Ovary (tissue), 9 donors: Measurements from ENCODE around the gene COL23A1. TPM values are rescaled to one million over a fixed set of nuclear protein-coding genes. Genes with fewer than 3 reads are reported as not detected.

Experiments used
- DNase-seq, 5 donors: peaks; one replicate each; pipeline ENCODE4 v3.0.0-alpha.2; 2019 to 2020
- H3K27ac ChIP-seq, 2 donors: fragments of 200-600 bp; one replicate each; pipeline versions ENCODE4 v1.5.1 to v1.8.0; 2019 to 2022
- H3K27me3 ChIP-seq: fragments of 200-600 bp; one replicate; pipeline ENCODE4 v1.8.0; 2022
- H3K36me3 ChIP-seq: fragments of 200-600 bp; sonication (generic); one replicate; pipeline ENCODE4 v1.5.1; 2019
- H3K4me1 ChIP-seq: one replicate; pipeline ENCODE4 v1.8.1; 2013; ENCODE audit warnings: mild to moderate bottlenecking, moderate library complexity; ENCODE audit not compliant: insufficient read depth
- H3K4me3 ChIP-seq: fragments of 200-600 bp; sonication (generic); one replicate; pipeline ENCODE4 v1.5.1; 2017
- H3K9me3 ChIP-seq, 2 donors: fragments of 200-600 bp in 1 of 2; sonication (generic) in 1 of 2; one replicate each; pipeline versions ENCODE4 v1.5.1 to v1.8.1; 2013 to 2019; ENCODE audit warnings: mild to moderate bottlenecking in 1 of 2, moderate library complexity in 1 of 2
- CTCF ChIP-seq, 3 donors: fragments of 450-650 bp in 2 of 3; fragments of 200-600 bp in 1 of 3; IDR thresholded peaks; one replicate each; pipeline versions ENCODE4 v1.5.1 to v1.8.0; 2016 to 2022; ENCODE audit warnings: antibody characterized with exemption in 3 of 3, mild to moderate bottlenecking in 1 of 3
- EP300 ChIP-seq: sonication (generic); formaldehyde crosslinking; IDR thresholded peaks from one replicate; pipeline ENCODE4 v1.6.1; 2017; ENCODE audit warnings: antibody characterized with exemption
- POLR2A ChIP-seq: fragments of 450-650 bp; IDR thresholded peaks from one replicate; pipeline ENCODE4 v1.6.1; 2017; ENCODE audit warnings: antibody characterized with exemption, mild to moderate bottlenecking, moderate library complexity
- WGBS, 3 donors: extraction: QIAGEN DNeasy Blood & Tissue Kit in 1 of 3; methylation state at CpG; one replicate each; pipeline versions ENCODE4 v1.1.5 to v1.1.7; 2013 to 2017; 5-methylcytosine and 5-hydroxymethylcytosine counted together
- intact Hi-C, 4 donors: fragments of 100-400 bp; cut with DNase I; formaldehyde crosslinking; loops; one replicate each; pipeline versions ENCODE4 v1.11.0 to v1.15.1; 2022 to 2023
- polyA plus RNA-seq, 2 donors: library from polyadenylated mRNA; stranded (reverse); fragments of 200-250 nt in 1 of 2; fragments of 350-450 nt in 1 of 2; fragmentation: Illumina TruSeq in 1 of 2; extraction: RNeasy Lipid Tissue Mini Kit (QIAGEN cat#74804) in 1 of 2; gene quantifications; one replicate each; pipeline ENCODE4 v1.2.3, GENCODE V29; 2013 to 2014
- total RNA-seq, 7 donors: library from RNA; depleted of rRNA in 2 of 7; stranded (reverse); fragments of >200 nt in 2 of 7; fragmentation: NEBNext Ultra II Directional in 3 of 7; extraction: Animal tissue kit (Norgen Biotek cat#: 25700) in 3 of 7; gene quantifications; one replicate each; pipeline versions ENCODE4 v1.1.0 to v1.2.4, GENCODE V29; 2016 to 2023
- donor health status: DM: no; HTN: no; CAD: no; lungs with moderate emphysema.
- donor health status: DM: no; HTN: no; CAD: no.
- donor health status: Bipolar disorder and iron deficiency.
- donor health status: DM: yes; HTN: yes; CAD: no.
- donor health status: DM: no; HTN: no; CAD: no.
- donor health status: DM: yes; HTN: yes; CAD: no.

The COL23A1 gene
- total and polyA plus RNA-seq, 9 donors = 0.13 to 0.92 (median 0.39) TPM; not detected in 1

- DNase-seq = peak in 1 of 5 donors; percentile 26
- H3K9me3 ChIP-seq = no peaks in the 10 kb centered on the region
- H3K27me3 ChIP-seq = no peaks in the 10 kb centered on the region
- peaks cover 10% of the 10 kb centered on the region for H3K4me1 ChIP-seq
- intact Hi-C loops = no loop called here
- TF ChIP-seq EP300 = no peak
- TF ChIP-seq CTCF (IDR thresholded peaks at IDR 0.05) = no peak
- TF ChIP-seq POLR2A = no peak
- peak overlapping the region; percentile 68 for H3K4me3 ChIP-seq
- 62 to 64% (median 63%) methylated on average over 11 of the region's 11 CpGs for WGBS, 3 donors
- no peaks in the 10 kb centered on the region for H3K36me3 ChIP-seq
- H3K27ac ChIP-seq = peak overlapping the region; percentile 94 to 98
Observed at GRCh38 chr5:178232920-178233429, 357.2 kb downstream of the COL23A1 start.

GRCh38 chr5:178232124-178232919 lies 357.9 kb downstream of the COL23A1 start, which contains the start of gene PHYKPL:
Gene PHYKPL (minus strand): TSS chr5:178232802. CDS start chr5:178232550, 252 bp downstream.
- intact Hi-C loops = no loop called here
- no peaks in the 10 kb centered on the region for H3K9me3 ChIP-seq
- no peaks in the 10 kb centered on the region for H3K27me3 ChIP-seq
- peak within 1 kb of the TSS; percentile 94 to 98 for H3K27ac ChIP-seq
- 0 to 1% (median 1%) methylated on average over 69 to 102 of the region's 102 CpGs for WGBS, 3 donors
- peak; percentile 69 to 86 (median 78) for DNase-seq
- no peaks in the 10 kb centered on the region for H3K36me3 ChIP-seq
- peaks cover 10% of the 10 kb centered on the region for H3K4me1 ChIP-seq
- peak within 1 kb of the TSS; percentile 68 for H3K4me3 ChIP-seq
- peak; percentile 35 for TF ChIP-seq POLR2A
- TF ChIP-seq CTCF (IDR thresholded peaks at IDR 0.05) = no peak

GRCh38 chr5:178231539-178232123 lies 358.6 kb downstream of the COL23A1 start:
- no peaks in the 10 kb centered on the region for H3K27me3 ChIP-seq
- H3K27ac ChIP-seq = peak overlapping the region; percentile 94 to 98
- no peaks in the 10 kb centered on the region for H3K36me3 ChIP-seq
- no peak for DNase-seq
- WGBS, 3 donors = 17 to 23% (median 22%) methylated on average over 21 of the region's 21 CpGs
- TF ChIP-seq EP300 (no peak), POLR2A (no peak), CTCF (IDR thresholded peaks at IDR 0.05) (no peak)
- H3K9me3 ChIP-seq = no peaks in the 10 kb centered on the region
- peaks cover 10% of the 10 kb centered on the region for H3K4me1 ChIP-seq
- intact Hi-C loops = no loop called here
- peak overlapping the region; percentile 68 for H3K4me3 ChIP-seq

- 64 to 69% (median 68%) methylated on average over 9 of the region's 9 CpGs for WGBS, 3 donors
- no peak for DNase-seq
- H3K27ac ChIP-seq = no peak overlapping the region
- H3K36me3 ChIP-seq = no peaks in the 10 kb centered on the region
- H3K9me3 ChIP-seq = no peaks in the 10 kb centered on the region
- H3K4me1 ChIP-seq = peaks cover 10% of the 10 kb centered on the region
- no peak for TF ChIP-seq POLR2A
- TF ChIP-seq CTCF (IDR thresholded peaks at IDR 0.05) = no peak
- TF ChIP-seq EP300 = no peak
- intact Hi-C loops = no loop called here
- peak overlapping the region; percentile 68 for H3K4me3 ChIP-seq
- H3K27me3 ChIP-seq = no peaks in the 10 kb centered on the region
Observed at GRCh38 chr5:178230879-178231538, 359.2 kb downstream of the COL23A1 start.
